Activated CD8-positive, alpha-beta memory T cell treated with anti-CD3 and anti-CD28 coated beads for 36 hours (primary cell): ENCODE data around the gene WNT3A. TPM values are rescaled to one million over a fixed set of nuclear protein-coding genes. Genes with fewer than 3 reads are reported as not detected.

Source experiments
- total RNA-seq, 2 experiments: library from RNA; stranded (reverse); gene quantifications; one replicate each; pipeline ENCODE4 v1.2.3, GENCODE V29; 2021

Gene WNT3A
- total RNA-seq, 2 experiments from 2014 or later: not detected

Other genes with a start within 250 kb of the WNT3A start
- not detected for gene PRSS38, start 191.3 kb upstream of the WNT3A start, total RNA-seq
- not detected for gene WNT9A, start 59.1 kb upstream of the WNT3A start, total RNA-seq
- gene ARF1, start 75.7 kb downstream of the WNT3A start, total RNA-seq: 100 to 1,000 TPM; 373 to 392 TPM
- 10 to 100 TPM; 25.7 to 27.6 TPM for gene C1orf35, start 96.3 kb downstream of the WNT3A start, total RNA-seq
- 10 to 100 TPM; 69.7 to 75.8 TPM for gene MRPL55, start 102.3 kb downstream of the WNT3A start, total RNA-seq
- gene GUK1, start 133.3 kb downstream of the WNT3A start, total RNA-seq: 100 to 1,000 TPM; 264 to 267 TPM
- under 1 TPM; 0.67 to 0.74 TPM for gene GJC2, start 142.9 kb downstream of the WNT3A start, total RNA-seq
- gene IBA57, start 158.8 kb downstream of the WNT3A start, total RNA-seq: 10 to 100 TPM; 12.6 to 16.3 TPM
- gene OBSCN, start 201.0 kb downstream of the WNT3A start, total RNA-seq: 10 to 100 TPM in 1 of 2 experiments, 1 to 10 TPM in 1; 8.3 to 10.1 TPM